HTR-8/SVneo (cell line): ENCODE measurements around the gene FRMD4A.

Source experiments
- DNase-seq: peaks from one replicate; pipeline ENCODE4 v3.0.0; 2011; ENCODE audit warnings: low spot score, mixed read lengths; ENCODE audit not compliant: insufficient read length
- FAIRE-seq: peaks from 2 replicates; lab custom pipeline; 2011; peaks lifted over from hg19 to GRCh38; lab: Jason Lieb, UNC

The FRMD4A gene

GRCh38 chr10:14123139-14123538 lies 207.6 kb downstream of the FRMD4A start:
- FAIRE-seq, result no peak
- no peak for DNase-seq

DNA sequence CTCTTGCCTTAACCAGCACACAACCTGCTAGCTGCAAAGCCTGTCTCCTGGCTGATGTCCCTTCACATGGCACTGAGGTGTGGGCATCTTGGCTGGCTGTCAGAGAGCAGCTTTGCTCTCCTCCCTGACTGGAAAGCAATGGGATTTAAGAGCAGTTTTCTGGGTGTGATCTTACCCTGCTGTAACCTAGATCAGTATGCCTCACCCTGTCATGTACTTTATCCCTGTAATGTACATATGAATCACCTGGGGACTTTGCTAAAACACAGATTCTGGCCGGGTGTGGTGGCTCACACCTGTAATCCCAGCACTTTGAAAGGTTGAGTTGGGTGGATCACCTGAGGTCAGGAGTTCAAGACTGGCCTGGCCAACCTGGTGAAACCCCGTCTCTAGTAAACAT lies 209.9 kb downstream of the FRMD4A start:
- DNase-seq (no peak), FAIRE-seq (no peak)

DNA sequence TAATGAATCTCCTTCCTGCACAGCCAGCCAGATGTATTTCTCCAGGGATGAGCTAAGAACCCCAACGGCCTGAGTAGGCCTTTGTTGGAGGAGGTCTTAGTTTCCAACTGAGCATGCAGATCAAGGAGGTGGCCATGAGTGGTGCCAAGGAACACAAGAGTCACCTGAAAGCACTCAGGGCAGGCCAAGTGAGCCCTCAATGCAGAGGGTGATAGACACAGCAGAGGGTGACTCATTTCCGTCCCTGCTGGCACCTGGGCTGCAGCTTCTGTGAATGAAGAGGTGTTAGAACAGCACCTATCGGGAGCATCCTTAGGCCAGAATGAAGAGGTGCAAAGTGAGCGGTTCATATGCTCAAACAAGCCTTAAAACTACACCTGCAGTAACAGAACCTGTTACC lies 211.8 kb downstream of the FRMD4A start:
- DNase-seq, result no peak
- no peak for FAIRE-seq

- no peak for FAIRE-seq
These were observed 213.9 kb downstream of the FRMD4A start for GRCh38 chr10:14116837-14117236.

DNA sequence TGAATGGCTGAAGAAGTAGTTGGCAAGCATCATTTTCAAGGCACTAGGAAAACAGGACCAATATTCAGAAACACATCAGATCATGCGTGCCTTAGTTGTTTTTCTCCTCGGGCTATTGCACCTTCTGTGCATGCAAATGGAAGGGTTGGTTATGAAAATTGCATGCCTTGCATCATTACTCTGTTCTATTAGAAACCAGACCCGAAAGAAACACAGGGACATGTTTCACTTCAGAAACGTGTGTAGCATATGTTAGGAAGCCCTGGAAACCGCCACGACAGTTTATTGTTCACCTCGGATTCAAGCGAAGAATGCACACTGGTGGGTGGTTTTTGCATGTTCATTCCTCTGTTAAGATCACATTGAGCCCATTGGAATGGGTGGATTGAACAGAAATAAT lies 214.7 kb downstream of the FRMD4A start:
- no peak for DNase-seq
- no peak for FAIRE-seq

More at GRCh38 chr10:14116837-14117236, 213.9 kb downstream of the FRMD4A start:
- DNase-seq, result no peak

DNA sequence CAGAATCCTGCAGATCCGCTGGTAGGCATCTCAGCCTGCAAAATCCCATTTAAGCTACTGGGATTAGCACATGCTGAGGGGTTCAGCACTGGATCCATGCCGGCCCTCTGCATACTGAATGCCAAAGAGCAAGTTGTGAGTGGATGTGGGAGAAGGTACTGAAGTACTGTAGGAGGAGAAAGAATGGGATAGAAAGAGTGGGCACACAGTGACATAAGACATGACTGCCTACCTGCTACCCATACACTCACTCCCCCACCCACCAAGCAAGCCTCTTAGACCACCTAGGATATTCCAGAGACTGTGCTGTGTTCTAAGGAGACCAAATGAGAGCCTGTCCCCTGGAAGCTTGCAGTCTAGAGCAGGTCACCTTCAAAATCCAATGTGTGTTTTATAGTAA lies 215.9 kb downstream of the FRMD4A start:
- FAIRE-seq (no peak), DNase-seq (no peak)

DNA sequence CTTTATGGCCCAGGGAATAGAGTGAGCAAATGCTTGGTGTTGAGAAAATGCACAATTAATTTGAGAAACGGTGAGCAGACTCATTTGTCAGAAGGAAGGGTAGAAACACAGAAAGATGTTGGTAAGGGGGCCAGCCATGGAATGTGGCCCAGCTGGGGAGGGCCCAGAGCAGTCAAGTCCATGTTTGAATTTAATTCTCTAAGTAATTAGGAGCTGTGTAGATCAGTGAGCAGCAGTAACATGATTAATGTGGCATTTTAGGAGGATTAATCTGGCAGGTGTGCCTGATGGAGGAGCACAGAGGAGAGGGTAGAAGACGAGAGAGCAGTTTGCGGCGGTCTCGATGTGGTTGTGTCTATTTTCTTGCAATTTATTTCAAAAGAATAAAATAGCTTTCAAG lies 218.7 kb downstream of the FRMD4A start:
- no peak for FAIRE-seq

DNA sequence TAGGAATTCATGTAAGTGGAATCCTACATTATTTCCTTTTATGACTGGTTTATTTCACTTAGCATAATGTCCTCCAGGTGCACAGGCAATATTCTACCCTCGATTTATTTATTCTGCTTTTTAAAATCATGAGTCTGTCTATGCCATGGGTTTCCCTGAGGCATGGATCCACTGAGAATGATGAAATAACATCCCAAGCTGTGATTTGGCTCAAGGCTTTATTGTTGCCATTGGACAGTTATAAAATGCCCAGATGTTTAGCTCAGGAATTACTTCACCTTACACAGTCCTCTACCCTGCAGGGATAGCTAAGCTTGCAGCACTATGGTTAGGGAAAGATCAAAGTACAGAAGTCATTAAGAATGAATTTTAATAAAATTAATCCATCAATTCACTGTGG lies 219.5 kb downstream of the FRMD4A start:
- no peak for DNase-seq
- no peak for FAIRE-seq

More for the DNA sequence above, 218.7 kb downstream of the FRMD4A start:
- DNase-seq, result no peak

DNA sequence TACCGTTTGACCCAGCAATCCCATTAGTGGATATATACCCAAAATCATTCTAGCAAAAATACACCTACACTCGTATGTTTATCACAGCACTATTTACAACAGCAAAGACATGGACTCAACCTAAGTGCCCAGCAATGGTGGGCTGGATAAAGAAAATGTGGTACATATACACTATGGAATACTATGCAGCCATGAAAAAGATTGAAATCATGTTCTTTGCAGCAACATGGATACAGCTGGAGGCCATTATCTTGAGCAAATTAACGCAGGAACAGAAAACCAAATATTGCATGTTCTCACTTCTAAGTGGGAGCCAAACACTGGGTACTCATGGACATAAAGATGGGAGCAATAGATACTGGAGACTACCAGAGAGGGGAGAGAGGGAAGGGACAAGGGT lies 223.9 kb downstream of the FRMD4A start:
- FAIRE-seq, result no peak
- no peak for DNase-seq

- FAIRE-seq (no peak), DNase-seq (no peak)
These were observed 228.7 kb downstream of the FRMD4A start for GRCh38 chr10:14102056-14102455.

GRCh38 chr10:14099885-14100284 lies 230.8 kb downstream of the FRMD4A start:
- FAIRE-seq, result no peak
- DNase-seq, result no peak

GRCh38 chr10:14093730-14094484 lies 236.8 kb downstream of the FRMD4A start:
- peak; percentile 34 for DNase-seq
- no peak for FAIRE-seq

DNA sequence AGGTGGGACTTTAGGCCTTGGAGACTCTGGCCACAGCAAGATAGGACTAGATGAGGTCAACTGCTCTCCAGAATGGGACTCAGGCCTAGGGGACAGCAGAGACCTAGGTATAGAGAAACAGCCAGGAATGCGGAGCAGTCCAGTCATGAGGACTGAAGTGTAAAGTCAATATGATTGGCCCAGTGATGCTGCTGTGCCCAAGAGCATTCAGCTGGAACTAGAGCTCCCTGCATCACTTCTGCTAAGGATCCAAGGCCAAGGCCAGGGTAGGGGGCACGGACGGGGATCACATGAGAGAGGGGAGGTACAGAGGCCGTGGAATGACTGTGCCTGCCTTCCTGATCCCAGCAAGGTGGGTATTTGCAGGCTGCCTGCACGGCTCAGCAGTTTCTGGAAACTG lies 237.9 kb downstream of the FRMD4A start:
- DNase-seq, result no peak
- no peak for FAIRE-seq

- no peak for DNase-seq
- no peak for FAIRE-seq
These were observed 241.0 kb downstream of the FRMD4A start for GRCh38 chr10:14089556-14090292.

GRCh38 chr10:14087566-14087965 lies 243.2 kb downstream of the FRMD4A start:
- FAIRE-seq (peak; percentile 65), DNase-seq (no peak)

- no peak for FAIRE-seq
- DNase-seq, result no peak
These were observed 244.1 kb downstream of the FRMD4A start for GRCh38 chr10:14086596-14086995.

- FAIRE-seq, result no peak
- peak; percentile 11 for DNase-seq
These were observed 245.8 kb downstream of the FRMD4A start for GRCh38 chr10:14084875-14085274.

GRCh38 chr10:14080795-14081194 lies 249.9 kb downstream of the FRMD4A start:
- FAIRE-seq, result no peak
- no peak for DNase-seq

- FAIRE-seq (no peak), DNase-seq (no peak)
These were observed 253.3 kb downstream of the FRMD4A start for GRCh38 chr10:14077430-14077829.

- DNase-seq, result peak; percentile 87
- peak; percentile 98 for FAIRE-seq
These were observed 256.5 kb downstream of the FRMD4A start for GRCh38 chr10:14074062-14074884.

DNA sequence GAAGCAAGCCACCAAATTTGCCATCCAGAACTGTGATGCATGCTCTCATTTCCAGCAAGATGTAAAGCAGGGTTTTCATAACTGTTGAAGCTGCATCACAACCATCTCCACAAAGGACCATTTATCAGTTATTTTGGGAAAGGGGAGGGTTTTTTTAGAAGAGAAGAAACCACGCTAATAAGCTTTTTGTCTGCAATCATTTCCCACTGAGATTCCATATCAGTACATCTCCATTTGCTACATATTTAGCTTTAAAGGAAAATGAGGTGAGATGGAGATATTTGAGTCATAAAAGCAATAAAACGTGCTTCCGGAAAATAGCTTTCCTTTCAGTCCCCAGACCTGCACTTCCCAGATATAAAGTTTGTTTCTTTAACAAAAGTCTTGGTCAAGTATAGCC lies 258.2 kb downstream of the FRMD4A start:
- DNase-seq, result no peak
- no peak for FAIRE-seq
